ENCODE results near the gene PLA2G4A.
"Not testable (repeated sequence)": the region's sequence is repeated elsewhere in the genome, so short reads cannot be mapped to it uniquely, and the experiment has no call there.

The PLA2G4A gene

GRCh38 chr1:186900539-186901237, 71.9 kb downstream of the PLA2G4A start:
- H3K27ac Mint-ChIP-seq, result no peak overlapping the region

DNA sequence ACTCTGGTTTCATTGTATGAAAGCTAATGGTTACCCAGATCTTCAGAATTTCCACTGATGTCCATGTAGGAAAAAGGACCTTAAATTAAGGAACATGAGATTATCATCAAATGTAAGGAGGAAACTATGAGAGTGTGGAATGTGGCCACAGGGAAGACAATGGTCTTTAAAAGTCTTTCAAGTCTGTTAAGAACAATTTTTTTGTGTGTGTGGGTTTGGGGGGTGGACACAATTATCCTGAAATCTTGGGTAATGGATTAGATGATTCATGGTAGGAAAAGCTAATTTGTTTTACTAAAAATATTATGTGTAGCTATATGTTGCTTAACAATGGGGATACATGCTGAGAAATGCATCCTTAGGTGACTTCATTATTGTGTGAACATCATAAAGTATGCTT, 72.9 kb downstream of the PLA2G4A start:
- H3K27me3 Mint-ChIP-seq, result no peaks in the 10 kb centered on the region
- no peak overlapping the region for H3K4me3 Mint-ChIP-seq
- no peak overlapping the region for H3K27ac Mint-ChIP-seq
- peaks cover 3 to 6% of the 10 kb centered on the region in 2 donors for H3K9me3 Mint-ChIP-seq
- H3K4me1 Mint-ChIP-seq, result peaks cover 9 to 16% of the 10 kb centered on the region in 2 donors
- ATAC-seq (replicated peaks), result no peak
- H3K36me3 Mint-ChIP-seq, result no peaks in the 10 kb centered on the region
- DNase-seq, result no peak

More at GRCh38 chr1:186900539-186901237, 71.9 kb downstream of the PLA2G4A start:
- H3K36me3 Mint-ChIP-seq, result no peaks in the 10 kb centered on the region
- DNase-seq, result no peak
- H3K9me3 Mint-ChIP-seq, result peaks cover 3 to 6% of the 10 kb centered on the region in 2 donors
- no peak for ATAC-seq (replicated peaks)
- peaks cover 9 to 16% of the 10 kb centered on the region in 2 donors for H3K4me1 Mint-ChIP-seq
- H3K4me3 Mint-ChIP-seq, result no peak overlapping the region
- no peaks in the 10 kb centered on the region for H3K27me3 Mint-ChIP-seq

- ATAC-seq (replicated peaks) (no peak), DNase-seq (no peak)
- Mint-ChIP-seq H3K36me3 (no peaks in the 10 kb centered on the region), H3K4me3 (no peak overlapping the region), H3K9me3 (peaks cover 3 to 6% of the 10 kb centered on the region in 2 donors), H3K27ac (no peak overlapping the region), H3K27me3 (no peaks in the 10 kb centered on the region), H3K4me1 (peaks cover 9 to 16% of the 10 kb centered on the region in 2 donors)
Measured at GRCh38 chr1:186903374-186904136, 74.8 kb downstream of the PLA2G4A start.

- H3K9me3 Mint-ChIP-seq, result peaks cover 0 to under 1% of the 10 kb centered on the region in 2 donors
- H3K27me3 Mint-ChIP-seq, result no peaks in the 10 kb centered on the region
- H3K4me3 Mint-ChIP-seq, result no peak overlapping the region
- peaks cover 4 to 10% of the 10 kb centered on the region in 2 donors for H3K4me1 Mint-ChIP-seq
- H3K27ac Mint-ChIP-seq, result no peak overlapping the region
- DNase-seq, result no peak
- ATAC-seq (replicated peaks), result no peak
- no peaks in the 10 kb centered on the region for H3K36me3 Mint-ChIP-seq
Measured at GRCh38 chr1:186904361-186904760, 75.6 kb downstream of the PLA2G4A start.

DNA sequence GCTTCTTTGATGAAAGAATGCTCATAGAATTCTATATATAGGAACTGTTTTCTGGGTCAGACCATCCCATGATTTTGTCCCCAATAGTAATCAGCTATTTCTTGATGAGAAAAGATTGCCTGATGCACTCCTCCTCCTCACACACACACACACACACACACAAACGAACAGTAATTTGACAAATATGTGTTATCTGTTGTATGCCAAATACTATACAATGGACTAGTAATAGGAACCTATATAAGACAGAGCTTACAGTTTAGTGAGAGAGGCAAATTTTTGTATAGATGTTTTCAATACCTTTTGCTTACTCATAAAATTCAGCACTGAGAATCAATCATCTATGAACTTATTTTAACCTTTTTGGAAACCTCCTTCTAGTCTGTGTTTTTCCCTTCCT, 76.8 kb downstream of the PLA2G4A start:
- no peak overlapping the region for H3K4me3 Mint-ChIP-seq
- ATAC-seq (replicated peaks) (no peak), DNase-seq (no peak)
- no peaks in the 10 kb centered on the region for H3K9me3 Mint-ChIP-seq
- no peaks in the 10 kb centered on the region for H3K27me3 Mint-ChIP-seq
- H3K4me1 Mint-ChIP-seq, result peaks cover 0 to 4% of the 10 kb centered on the region in 2 donors
- H3K27ac Mint-ChIP-seq, result no peak overlapping the region
- H3K36me3 Mint-ChIP-seq, result no peaks in the 10 kb centered on the region

- no peak for DNase-seq
- Mint-ChIP-seq H3K4me3 (no peak overlapping the region), H3K36me3 (no peaks in the 10 kb centered on the region), H3K27ac (no peak overlapping the region), H3K4me1 (peaks cover 2 to 5% of the 10 kb centered on the region in 2 donors), H3K9me3 (no peaks in the 10 kb centered on the region), H3K27me3 (no peaks in the 10 kb centered on the region)
- ATAC-seq (replicated peaks), result no peak
Measured at GRCh38 chr1:186915555-186915954, 86.8 kb downstream of the PLA2G4A start.

- H3K4me1 Mint-ChIP-seq, result peaks cover 4 to 17% of the 10 kb centered on the region in 2 donors
- H3K27ac Mint-ChIP-seq; H3K4me3 Mint-ChIP-seq; H3K36me3 Mint-ChIP-seq; ATAC-seq (replicated peaks); DNase-seq; H3K9me3 Mint-ChIP-seq; H3K27me3 Mint-ChIP-seq: not testable (repeated sequence)
Measured at GRCh38 chr1:186917106-186917786, 88.5 kb downstream of the PLA2G4A start.

DNA sequence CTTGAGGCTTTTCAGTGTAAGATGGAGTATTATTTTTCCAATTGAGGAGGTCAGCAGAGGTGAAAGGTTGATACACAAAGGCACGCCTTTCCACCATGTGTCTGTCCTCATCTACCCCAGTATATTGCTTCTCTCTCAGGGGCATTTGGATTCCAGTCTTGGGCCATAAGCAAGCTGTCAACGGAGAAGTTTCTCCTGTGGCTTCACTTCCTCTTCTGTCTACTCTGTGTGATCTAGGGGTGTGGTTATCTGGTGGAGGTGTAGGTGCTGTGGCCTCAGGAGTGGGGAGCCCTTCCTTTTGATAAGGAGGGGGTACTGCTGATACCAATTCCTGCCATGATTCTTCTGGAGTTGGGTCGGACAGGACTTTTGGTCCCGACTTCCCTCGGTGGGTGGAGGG, 92.6 kb downstream of the PLA2G4A start:
- not testable (repeated sequence) for H3K36me3 Mint-ChIP-seq, H3K9me3 Mint-ChIP-seq, H3K27me3 Mint-ChIP-seq, DNase-seq, H3K4me3 Mint-ChIP-seq, H3K27ac Mint-ChIP-seq
- peaks cover 3 to 12% of the 10 kb centered on the region in 2 donors for H3K4me1 Mint-ChIP-seq
- ATAC-seq (replicated peaks), result peak; percentile 62 to 65

DNA sequence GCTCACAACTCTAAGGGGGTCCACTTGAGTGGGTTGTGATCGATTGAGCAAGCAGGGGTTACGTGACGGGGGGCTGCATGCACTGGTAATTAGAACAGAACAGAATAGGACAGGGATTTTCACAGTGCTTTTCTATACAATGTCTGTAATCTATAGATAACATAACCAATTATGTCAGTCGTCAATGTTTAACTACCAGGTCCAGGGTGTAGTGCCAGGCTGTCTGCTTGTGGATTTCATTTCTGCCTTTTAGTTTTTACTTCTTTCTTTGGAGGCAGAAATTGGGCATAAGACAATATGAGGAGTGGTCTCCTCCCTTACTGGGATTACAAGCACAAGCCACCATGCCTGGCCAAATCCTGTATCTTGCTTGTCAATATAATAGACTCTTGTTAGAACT, 94.1 kb downstream of the PLA2G4A start:
- H3K9me3 Mint-ChIP-seq; DNase-seq; H3K27ac Mint-ChIP-seq; H3K27me3 Mint-ChIP-seq; H3K4me3 Mint-ChIP-seq; ATAC-seq (replicated peaks); H3K36me3 Mint-ChIP-seq: not testable (repeated sequence)
- peaks cover 3 to 12% of the 10 kb centered on the region in 2 donors for H3K4me1 Mint-ChIP-seq

GRCh38 chr1:186923486-186923885, 94.7 kb downstream of the PLA2G4A start:
- peaks cover 5% of the 10 kb centered on the region in 2 donors for H3K9me3 Mint-ChIP-seq
- no peak overlapping the region for H3K27ac Mint-ChIP-seq
- H3K36me3 Mint-ChIP-seq, result no peaks in the 10 kb centered on the region
- H3K27me3 Mint-ChIP-seq, result no peaks in the 10 kb centered on the region
- ATAC-seq (replicated peaks) (no peak), DNase-seq (no peak)
- H3K4me1 Mint-ChIP-seq, result peaks cover 3 to 12% of the 10 kb centered on the region in 2 donors
- no peak overlapping the region for H3K4me3 Mint-ChIP-seq

DNA sequence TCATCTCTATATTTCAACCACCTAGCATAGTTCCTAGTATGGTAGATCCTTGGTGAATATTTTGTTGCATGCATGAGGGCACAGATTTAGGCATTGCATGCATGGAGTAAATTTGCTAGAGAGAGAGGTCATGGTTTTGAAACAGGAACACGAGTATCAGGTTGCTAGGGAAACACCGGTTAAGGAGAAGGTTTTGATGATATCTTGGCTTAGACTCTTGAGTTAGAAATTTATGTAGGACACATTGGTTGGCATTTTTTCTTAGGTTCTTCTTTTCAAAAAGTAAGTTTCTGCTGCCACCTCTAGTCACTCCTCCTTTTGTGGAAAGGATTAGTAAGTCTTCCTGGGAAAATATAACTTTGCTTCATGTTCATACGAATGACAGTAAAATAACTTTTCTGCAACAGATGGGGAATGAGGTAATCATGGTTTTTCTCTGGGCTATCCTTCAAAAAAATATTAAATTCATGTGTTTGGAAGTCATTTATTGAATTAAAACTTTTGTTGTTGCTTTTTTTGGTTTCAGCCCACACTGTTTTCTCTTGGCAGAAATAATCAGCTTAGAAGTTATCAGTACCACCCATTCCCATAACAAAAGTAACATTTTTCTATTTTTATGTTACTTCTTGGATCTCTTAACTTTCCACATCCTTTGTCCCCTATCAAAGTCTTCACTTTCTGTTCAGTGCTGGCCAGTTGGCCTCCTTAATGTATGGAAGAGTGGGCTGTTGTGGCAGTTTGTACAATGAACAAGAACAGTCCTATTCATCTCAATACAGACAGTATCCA, 97.3 kb downstream of the PLA2G4A start:
- no peak for DNase-seq
- Mint-ChIP-seq H3K27me3 (no peaks in the 10 kb centered on the region), H3K36me3 (no peaks in the 10 kb centered on the region), H3K27ac (no peak overlapping the region), H3K9me3 (peaks cover 5% of the 10 kb centered on the region in 2 donors), H3K4me1 (peaks cover 2 to 10% of the 10 kb centered on the region in 2 donors), H3K4me3 (no peak overlapping the region)
- ATAC-seq (replicated peaks), result no peak

DNA sequence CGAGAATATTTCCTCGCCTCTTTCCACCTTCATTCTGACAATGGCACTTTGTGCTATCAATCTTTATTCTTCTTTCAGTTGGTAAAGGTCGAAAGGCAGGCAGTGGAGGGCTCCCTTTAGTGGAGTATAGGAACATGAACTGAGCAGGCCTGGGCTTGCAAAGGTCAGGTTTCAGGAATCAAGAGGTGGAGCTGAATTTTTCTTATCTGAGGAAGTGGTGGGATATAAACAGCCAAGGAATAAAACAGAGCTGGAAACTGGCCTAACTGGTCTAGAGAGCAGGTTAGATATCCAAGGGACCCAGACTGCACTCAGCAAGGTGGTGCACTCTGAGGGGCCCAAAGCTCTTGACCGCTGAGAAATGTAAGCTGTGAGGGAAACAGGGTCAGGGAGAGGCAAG, 99.1 kb downstream of the PLA2G4A start:
- no peak overlapping the region for H3K27ac Mint-ChIP-seq
- no peak for ATAC-seq (replicated peaks)
- no peaks in the 10 kb centered on the region for H3K27me3 Mint-ChIP-seq
- H3K36me3 Mint-ChIP-seq, result no peaks in the 10 kb centered on the region
- no peaks in the 10 kb centered on the region for H3K9me3 Mint-ChIP-seq
- no peaks in the 10 kb centered on the region for H3K4me1 Mint-ChIP-seq
- H3K4me3 Mint-ChIP-seq, result no peak overlapping the region
- no peak for DNase-seq

GRCh38 chr1:186930238-186930637, 101.5 kb downstream of the PLA2G4A start:
- Mint-ChIP-seq H3K9me3 (no peaks in the 10 kb centered on the region), H3K4me1 (no peaks in the 10 kb centered on the region), H3K27ac (no peak overlapping the region), H3K4me3 (no peak overlapping the region), H3K36me3 (no peaks in the 10 kb centered on the region), H3K27me3 (no peaks in the 10 kb centered on the region)
- ATAC-seq (replicated peaks), result no peak
- DNase-seq, result no peak
